ENCODE measurements around the gene SLC7A7. TPM values are rescaled to one million over a fixed set of nuclear protein-coding genes. Genes with fewer than 3 reads are reported as not detected.

SLC7A7 gene
- total RNA-seq, 4 donors from 2014 or later: 52.0 to 72.3 (median 64.0) TPM

- ATAC-seq (ENCODE audit: low FRiP score): no peak
- TF ChIP-seq, protein P1, sequence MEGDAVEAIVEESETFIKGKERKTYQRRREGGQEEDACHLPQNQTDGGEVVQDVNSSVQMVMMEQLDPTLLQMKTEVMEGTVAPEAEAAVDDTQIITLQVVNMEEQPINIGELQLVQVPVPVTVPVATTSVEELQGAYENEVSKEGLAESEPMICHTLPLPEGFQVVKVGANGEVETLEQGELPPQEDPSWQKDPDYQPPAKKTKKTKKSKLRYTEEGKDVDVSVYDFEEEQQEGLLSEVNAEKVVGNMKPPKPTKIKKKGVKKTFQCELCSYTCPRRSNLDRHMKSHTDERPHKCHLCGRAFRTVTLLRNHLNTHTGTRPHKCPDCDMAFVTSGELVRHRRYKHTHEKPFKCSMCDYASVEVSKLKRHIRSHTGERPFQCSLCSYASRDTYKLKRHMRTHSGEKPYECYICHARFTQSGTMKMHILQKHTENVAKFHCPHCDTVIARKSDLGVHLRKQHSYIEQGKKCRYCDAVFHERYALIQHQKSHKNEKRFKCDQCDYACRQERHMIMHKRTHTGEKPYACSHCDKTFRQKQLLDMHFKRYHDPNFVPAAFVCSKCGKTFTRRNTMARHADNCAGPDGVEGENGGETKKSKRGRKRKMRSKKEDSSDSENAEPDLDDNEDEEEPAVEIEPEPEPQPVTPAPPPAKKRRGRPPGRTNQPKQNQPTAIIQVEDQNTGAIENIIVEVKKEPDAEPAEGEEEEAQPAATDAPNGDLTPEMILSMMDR (IDR thresholded peaks at IDR 0.05): no peak
- DNase-seq (ENCODE audit: low spot score): no peak
These were observed 9.6 kb upstream of the SLC7A7 start for GRCh38 chr14:22824711-22825359.

DNA sequence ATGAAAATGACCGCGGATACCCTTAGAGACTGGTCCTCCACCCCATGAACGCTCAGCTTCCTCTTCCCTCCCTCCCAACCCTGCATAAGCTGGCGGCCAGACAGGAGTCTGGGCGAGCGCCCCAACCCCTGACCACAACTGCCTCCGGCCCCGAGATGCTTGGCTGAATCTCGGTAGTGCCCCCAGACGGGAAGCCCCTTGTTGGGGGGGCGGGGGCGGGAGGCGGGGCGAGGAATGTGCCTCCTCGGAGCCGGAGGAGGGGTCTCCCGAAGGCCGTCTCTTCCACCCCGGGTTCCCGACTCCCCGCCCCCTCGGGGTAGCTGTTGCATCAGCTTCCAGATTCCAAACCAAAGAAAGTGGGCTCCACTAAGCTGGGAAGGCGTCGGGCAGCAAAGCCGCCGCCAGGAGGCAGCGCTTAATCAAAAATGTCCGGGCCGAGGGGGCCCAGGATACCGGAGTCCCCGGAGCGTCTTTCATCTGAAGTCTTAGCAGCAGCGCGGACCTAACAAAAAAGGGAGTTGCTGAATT is 7.4 kb upstream of the SLC7A7 start:
- TF ChIP-seq, protein P1 (IDR thresholded peaks at IDR 0.05): peak in 1 of 3 donors; percentile 24
- DNase-seq (ENCODE audit: low spot score): no peak
- peak; percentile 82 for ATAC-seq (ENCODE audit: low FRiP score)

GRCh38 chr14:22822016-22822570 is 6.9 kb upstream of the SLC7A7 start:
- no peak for ATAC-seq (ENCODE audit: low FRiP score)
- DNase-seq (ENCODE audit: low spot score): no peak

DNA sequence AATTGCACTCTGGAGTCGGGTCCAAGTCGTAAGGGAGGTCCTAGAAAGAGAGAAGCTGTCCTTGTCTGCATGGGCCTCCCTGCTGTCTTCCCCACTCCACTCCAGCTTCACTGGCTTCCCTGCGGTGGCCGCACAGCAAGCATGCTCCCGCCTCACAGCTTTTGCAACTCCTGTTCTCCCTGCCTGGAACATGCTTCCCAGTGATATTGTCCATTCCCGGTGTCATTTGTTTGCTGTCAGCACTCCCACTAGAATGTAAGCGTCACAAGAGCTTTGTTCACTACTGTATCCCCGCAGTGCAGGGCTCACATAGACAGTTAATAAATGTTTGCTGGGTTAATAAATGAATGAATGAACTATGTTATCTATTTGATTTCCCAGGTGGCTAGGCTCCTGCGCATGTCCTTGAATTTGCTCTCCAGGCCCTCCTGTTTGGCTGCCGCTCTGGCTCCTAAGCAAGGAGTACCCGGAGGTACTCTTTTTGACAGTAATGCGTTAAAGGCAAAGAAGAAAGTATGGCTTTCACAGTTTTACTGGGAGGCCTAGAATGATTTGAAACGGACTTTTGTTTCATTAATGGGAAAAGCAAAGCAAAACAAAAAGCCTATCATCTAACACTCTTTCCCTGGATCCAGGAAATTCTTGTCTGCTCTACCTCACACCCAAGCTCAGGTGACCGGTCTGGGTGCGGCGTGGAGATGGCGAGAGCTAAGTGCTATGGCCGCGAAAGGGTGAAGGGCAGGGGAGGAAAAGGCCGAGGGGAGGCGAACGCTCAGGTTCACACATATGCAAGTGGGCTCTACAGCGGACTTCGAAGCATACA is 6.2 kb upstream of the SLC7A7 start:
- ATAC-seq (ENCODE audit: low FRiP score) (no peak), DNase-seq (ENCODE audit: low spot score) (no peak)
- TF ChIP-seq, protein P1 (IDR thresholded peaks at IDR 0.05): no peak

More at GRCh38 chr14:22822016-22822570, 6.9 kb upstream of the SLC7A7 start:
- TF ChIP-seq, protein P1 (IDR thresholded peaks at IDR 0.05): no peak

GRCh38 chr14:22820731-22821130 is 5.5 kb upstream of the SLC7A7 start:
- ATAC-seq (ENCODE audit: low FRiP score) (no peak), DNase-seq (ENCODE audit: low spot score) (no peak)
- TF ChIP-seq, protein P1 (IDR thresholded peaks at IDR 0.05): no peak

- ATAC-seq (ENCODE audit: low FRiP score): peak; percentile 17
- TF ChIP-seq, protein P1 (IDR thresholded peaks at IDR 0.05): no peak
- no peak for DNase-seq (ENCODE audit: low spot score)
These were observed 4.1 kb upstream of the SLC7A7 start for GRCh38 chr14:22819151-22819988.
